Purkinje cell (primary cell): ENCODE measurements around the gene NSD1. TPM values are rescaled to one million over a fixed set of nuclear protein-coding genes. Genes with fewer than 3 reads are reported as not detected.

Source experiments
- polyA plus RNA-seq: library from polyadenylated mRNA; unstranded; fragments of >200 nt; fragmentation: Nextera tagmentation; gene quantifications from 2 replicates; pipeline ENCODE4 v1.2.1, GENCODE V29; 2014

The NSD1 gene, protein sequence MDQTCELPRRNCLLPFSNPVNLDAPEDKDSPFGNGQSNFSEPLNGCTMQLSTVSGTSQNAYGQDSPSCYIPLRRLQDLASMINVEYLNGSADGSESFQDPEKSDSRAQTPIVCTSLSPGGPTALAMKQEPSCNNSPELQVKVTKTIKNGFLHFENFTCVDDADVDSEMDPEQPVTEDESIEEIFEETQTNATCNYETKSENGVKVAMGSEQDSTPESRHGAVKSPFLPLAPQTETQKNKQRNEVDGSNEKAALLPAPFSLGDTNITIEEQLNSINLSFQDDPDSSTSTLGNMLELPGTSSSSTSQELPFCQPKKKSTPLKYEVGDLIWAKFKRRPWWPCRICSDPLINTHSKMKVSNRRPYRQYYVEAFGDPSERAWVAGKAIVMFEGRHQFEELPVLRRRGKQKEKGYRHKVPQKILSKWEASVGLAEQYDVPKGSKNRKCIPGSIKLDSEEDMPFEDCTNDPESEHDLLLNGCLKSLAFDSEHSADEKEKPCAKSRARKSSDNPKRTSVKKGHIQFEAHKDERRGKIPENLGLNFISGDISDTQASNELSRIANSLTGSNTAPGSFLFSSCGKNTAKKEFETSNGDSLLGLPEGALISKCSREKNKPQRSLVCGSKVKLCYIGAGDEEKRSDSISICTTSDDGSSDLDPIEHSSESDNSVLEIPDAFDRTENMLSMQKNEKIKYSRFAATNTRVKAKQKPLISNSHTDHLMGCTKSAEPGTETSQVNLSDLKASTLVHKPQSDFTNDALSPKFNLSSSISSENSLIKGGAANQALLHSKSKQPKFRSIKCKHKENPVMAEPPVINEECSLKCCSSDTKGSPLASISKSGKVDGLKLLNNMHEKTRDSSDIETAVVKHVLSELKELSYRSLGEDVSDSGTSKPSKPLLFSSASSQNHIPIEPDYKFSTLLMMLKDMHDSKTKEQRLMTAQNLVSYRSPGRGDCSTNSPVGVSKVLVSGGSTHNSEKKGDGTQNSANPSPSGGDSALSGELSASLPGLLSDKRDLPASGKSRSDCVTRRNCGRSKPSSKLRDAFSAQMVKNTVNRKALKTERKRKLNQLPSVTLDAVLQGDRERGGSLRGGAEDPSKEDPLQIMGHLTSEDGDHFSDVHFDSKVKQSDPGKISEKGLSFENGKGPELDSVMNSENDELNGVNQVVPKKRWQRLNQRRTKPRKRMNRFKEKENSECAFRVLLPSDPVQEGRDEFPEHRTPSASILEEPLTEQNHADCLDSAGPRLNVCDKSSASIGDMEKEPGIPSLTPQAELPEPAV (N-terminal part only)
- polyA plus RNA-seq: 17.5 and 26.8 TPM in 2 replicates

DNA sequence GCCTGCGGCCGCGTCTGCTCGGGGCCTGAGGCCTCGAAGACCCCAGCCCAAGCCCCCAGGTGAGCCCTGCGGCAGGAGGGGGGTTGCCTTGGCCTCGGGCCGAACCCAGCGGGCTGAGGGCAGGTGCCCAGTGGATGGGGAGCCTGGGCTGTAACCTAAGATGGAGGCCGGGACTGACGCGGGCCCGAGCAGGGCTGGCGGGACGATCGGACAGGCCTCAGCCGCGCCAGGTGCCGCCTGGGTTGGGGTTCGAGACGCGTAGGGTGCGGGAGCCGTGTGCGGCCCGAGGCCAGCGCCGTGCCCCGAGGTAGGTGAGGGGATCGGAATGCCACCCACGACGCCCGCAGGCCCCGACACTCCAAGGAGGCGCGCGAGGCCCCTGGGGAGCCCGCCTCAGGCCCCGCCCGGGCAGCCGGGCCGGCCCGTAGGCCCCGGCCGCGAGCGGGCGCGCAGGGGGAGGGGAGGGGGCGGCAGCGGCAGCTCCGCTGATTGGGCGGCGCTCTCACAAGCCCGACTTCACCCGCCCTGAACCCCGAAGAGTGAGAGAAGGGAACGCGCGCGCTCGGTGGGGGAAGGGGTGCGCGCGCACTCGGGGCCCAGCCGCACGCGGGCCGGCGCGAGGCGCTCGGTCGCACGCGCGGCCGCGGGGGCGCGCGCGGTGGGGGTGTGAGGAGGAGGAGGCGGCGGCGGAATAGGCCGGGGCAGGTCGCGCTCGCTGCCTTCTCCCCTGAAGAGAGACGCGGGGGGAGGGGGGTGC, at the start of gene NSD1:
TSS of gene NSD1 (plus strand) at position 678 of the 757 bp plus-strand sequence. CDS start 1,331 bp downstream, outside the sequence.

GRCh38 chr5:177086654-177087397, 46.7 kb upstream of the NSD1 start, which contains the start of gene FGFR4:
FGFR4 (plus strand) TSS chr5:177086915; CDS start chr5:177089603, 2,688 bp downstream.

GRCh38 chr5:177303121-177303924, 169.8 kb downstream of the NSD1 start, which contains the start of the genes PRELID1 and RAB24:
PRELID1 (plus strand) TSS chr5:177303799; CDS start chr5:177303986, 187 bp downstream.
RAB24 (minus strand) TSS chr5:177303719; CDS start chr5:177303288, 431 bp downstream.

GRCh38 chr5:177311723-177312648, 178.4 kb downstream of the NSD1 start, which contains the start of gene MXD3:
MXD3 (minus strand) TSS chr5:177311898; CDS start chr5:177311830, 68 bp downstream.

Other genes starting within 250 kb of the NSD1 start
- gene HK3, start 234.4 kb upstream of the NSD1 start, polyA plus RNA-seq: 1.5 TPM in 1 of 2 replicates, not detected in the other
- 2.6 and 11.2 TPM in 2 replicates for gene UIMC1, start 127.0 kb upstream of the NSD1 start, polyA plus RNA-seq
- gene ZNF346, start 111.1 kb upstream of the NSD1 start, polyA plus RNA-seq: 4.1 and 6.4 TPM in 2 replicates
- gene FGFR4, start 46.9 kb upstream of the NSD1 start, polyA plus RNA-seq: not detected in 2 replicates
- gene RAB24, start 169.9 kb downstream of the NSD1 start, polyA plus RNA-seq: 14.6 and 21.9 TPM in 2 replicates
- gene PRELID1, start 170.0 kb downstream of the NSD1 start, polyA plus RNA-seq: 44.8 and 48.3 TPM in 2 replicates
- not detected in 2 replicates for gene MXD3, start 178.1 kb downstream of the NSD1 start, polyA plus RNA-seq
- 8.0 and 18.3 TPM in 2 replicates for gene LMAN2, start 217.9 kb downstream of the NSD1 start, polyA plus RNA-seq
- gene RGS14, start 224.2 kb downstream of the NSD1 start, polyA plus RNA-seq: 0.63 and 2.1 TPM in 2 replicates